Measurements from ENCODE around the gene GBP1. TPM values are rescaled to one million over a fixed set of nuclear protein-coding genes. Genes with fewer than 3 reads are reported as not detected.

GBP1 gene
- total RNA-seq, 1 experiment from 2014 or later = 0.15 TPM

GRCh38 chr1:89087241-89087640 is 22.2 kb upstream of the GBP1 start:
- BruUV-seq (replicated peaks) = no TSS peak
- H3K4me3 ChIP-seq (replicated peaks in 1 of 2; ENCODE audit: low read depth in 1 of 2, low read length in 2 of 2) = no peak overlapping the region
- ChIA-PET CTCF (interaction anchor here (1.1 kb wide), 2 partner anchors 9 to 364 kb away, joined by 3 read pairs; no protein-coding TSS in a partner anchor), RAD21 (ENCODE audit: low non-redundant PET in 1 of 2, low total read pairs in 2 of 2, uncharacterized antibody in 2 of 2, unreplicated experiment in 2 of 2) (no interaction called here), POLR2A (no interaction called here)
- H3K9me3 ChIP-seq (ENCODE audit: control insufficient read depth in 1 of 2, insufficient read depth in 1 of 2, low read depth in 1 of 2, low read length in 2 of 2) = no peaks in the 10 kb centered on the region
- no peaks in the 10 kb centered on the region for H3K9me2 ChIP-seq (ENCODE audit: insufficient read depth)
- intact Hi-C loops (cut with micrococcal nuclease) = loop anchor here (2.0 kb wide), 1 partner anchor 88 kb away; no protein-coding TSS in a partner anchor
- DNase-seq (ENCODE audit: low read depth, low spot score) (no peak), ATAC-seq (no peak)
- no peaks in the 10 kb centered on the region for H3K27me3 ChIP-seq (ENCODE audit: insufficient read depth, low read length)
- H3K36me3 ChIP-seq (ENCODE audit: control insufficient read depth in 1 of 2, insufficient read depth in 2 of 2, low read length in 2 of 2) = no peaks in the 10 kb centered on the region
- no peaks in the 10 kb centered on the region for H4K20me1 ChIP-seq (ENCODE audit: insufficient read depth)
- H2AFZ ChIP-seq (ENCODE audit: low read depth, low read length, poor library complexity, severe bottlenecking) = no peak overlapping the region
- TF ChIP-seq EZH2 (IDR thresholded peaks at IDR 0.05) (no peak), SIN3A (IDR thresholded peaks at IDR 0.05; ENCODE audit: low read depth) (no peak), REST (IDR thresholded peaks at IDR 0.05; ENCODE audit: low read depth) (no peak), YY1 (IDR thresholded peaks at IDR 0.05; ENCODE audit: extremely low read depth, insufficient replicate concordance, low read depth, low read length) (no peak), CTCF (IDR thresholded peaks at IDR 0.05 in 2 of 3, conservative IDR thresholded peaks at IDR 0.05 in 1 of 3; ENCODE audit: borderline replicate concordance in 1 of 3, insufficient read depth in 1 of 3, low read depth in 2 of 3, low read length in 2 of 3) (no peak), CEBPB (IDR thresholded peaks at IDR 0.05; ENCODE audit: low read depth) (no peak), ATF3 (IDR thresholded peaks at IDR 0.05) (no peak), ZNF274 (IDR thresholded peaks at IDR 0.05; ENCODE audit: low read depth, low read length) (no peak), SP1 (IDR thresholded peaks at IDR 0.05; ENCODE audit: low read depth) (no peak), JUND (IDR thresholded peaks at IDR 0.05) (no peak)
- no peaks in the 10 kb centered on the region for H3K79me2 ChIP-seq (ENCODE audit: insufficient read depth, low read length)
- no peak overlapping the region for H3K4me2 ChIP-seq (ENCODE audit: low read length)
- no peaks in the 10 kb centered on the region for H3K4me1 ChIP-seq (ENCODE audit: control insufficient read depth in 1 of 2, insufficient read depth in 2 of 2, low read length in 2 of 2)
- no peak overlapping the region for H3K9ac ChIP-seq (ENCODE audit: low read length)
- no peak overlapping the region for H3K27ac ChIP-seq (ENCODE audit: low read depth, low read length)

Data from HCT116 (cell line).